GM10847 (cell line): ENCODE measurements around the gene PAPSS2.

Source experiments
- POLR2A ChIP-seq: IDR thresholded peaks from 2 replicates; pipeline ENCODE4 v1.6.1; 2011; ENCODE audit not compliant: insufficient read length; ENCODE audit errors: extremely low read depth

The PAPSS2 gene

DNA sequence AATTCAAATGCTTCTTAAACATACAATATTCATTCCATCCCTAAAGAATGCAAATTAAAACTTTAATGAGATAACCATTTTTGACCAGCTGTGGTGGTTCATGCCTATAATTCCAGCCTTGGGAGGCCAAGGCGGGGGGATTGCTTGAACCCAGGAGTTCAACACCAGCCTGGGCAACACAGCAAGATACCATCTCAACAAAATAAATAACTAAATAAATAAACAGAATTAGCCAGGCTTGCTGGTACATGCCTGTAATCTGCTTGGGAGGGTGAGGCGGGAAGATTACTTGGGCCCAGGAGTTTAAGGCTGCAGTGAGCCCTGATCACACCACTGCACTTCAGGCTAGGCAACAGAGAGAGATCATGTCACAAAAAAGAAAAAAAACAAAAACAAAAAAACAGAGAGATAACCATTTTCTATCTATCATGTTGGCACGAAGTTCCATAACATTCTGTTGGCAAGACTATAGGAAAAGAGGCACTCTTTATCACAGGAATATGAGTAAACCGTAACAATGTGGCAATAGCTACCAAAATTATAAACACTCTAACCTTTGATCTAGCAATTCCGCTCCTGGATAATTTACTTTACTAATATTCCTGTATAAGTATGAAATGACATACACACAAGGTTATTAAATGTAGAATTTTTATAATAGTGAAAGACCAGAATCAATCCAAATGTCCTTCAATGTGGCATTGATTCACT, 106.1 kb downstream of the PAPSS2 start:
- no peak for TF ChIP-seq POLR2A

GRCh38 chr10:87767253-87767652, 107.6 kb downstream of the PAPSS2 start:
- TF ChIP-seq POLR2A, result no peak

- no peak for TF ChIP-seq POLR2A
Measured at GRCh38 chr10:87771871-87772500, 112.3 kb downstream of the PAPSS2 start.

DNA sequence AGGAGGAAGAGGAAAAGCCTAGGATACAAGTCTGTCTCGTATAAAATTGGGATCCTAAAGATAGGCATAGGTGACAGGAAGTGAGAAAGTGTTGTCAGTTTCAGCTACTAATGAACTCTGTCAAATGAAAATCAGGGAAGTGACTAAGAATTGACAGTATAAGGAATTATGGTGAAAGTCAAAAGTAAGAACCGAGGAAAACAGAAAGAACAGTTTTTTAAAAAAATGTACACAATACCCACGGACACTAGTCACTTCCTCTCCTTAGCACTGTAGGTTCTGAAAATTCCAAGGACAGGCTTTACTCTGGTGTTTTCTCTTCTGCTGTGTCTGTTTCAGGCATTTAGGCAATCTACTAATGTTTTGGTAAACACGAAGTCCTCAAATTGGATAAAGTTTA, 116.1 kb downstream of the PAPSS2 start:
- no peak for TF ChIP-seq POLR2A

DNA sequence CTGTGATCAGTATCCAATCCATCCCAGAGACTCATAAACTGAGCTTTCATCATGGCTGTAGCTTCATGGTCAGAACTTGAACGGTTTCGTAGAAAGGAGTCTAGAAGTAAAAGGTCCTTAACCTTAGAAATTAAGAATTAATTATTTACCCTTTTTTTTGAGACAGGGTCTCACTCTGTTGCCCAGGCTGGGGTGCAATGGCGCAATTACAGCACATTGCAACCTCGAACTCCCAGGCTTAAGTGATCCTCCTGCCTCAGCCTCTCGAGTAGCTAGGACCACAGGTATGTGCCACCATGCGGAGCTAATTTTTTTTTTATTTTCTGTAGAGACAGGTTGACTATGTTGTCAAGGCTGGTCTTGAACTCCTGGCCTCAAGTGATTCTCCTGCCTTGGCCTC, 116.7 kb downstream of the PAPSS2 start:
- no peak for TF ChIP-seq POLR2A

- no peak for TF ChIP-seq POLR2A
Measured at GRCh38 chr10:87781545-87781944, 121.9 kb downstream of the PAPSS2 start.

DNA sequence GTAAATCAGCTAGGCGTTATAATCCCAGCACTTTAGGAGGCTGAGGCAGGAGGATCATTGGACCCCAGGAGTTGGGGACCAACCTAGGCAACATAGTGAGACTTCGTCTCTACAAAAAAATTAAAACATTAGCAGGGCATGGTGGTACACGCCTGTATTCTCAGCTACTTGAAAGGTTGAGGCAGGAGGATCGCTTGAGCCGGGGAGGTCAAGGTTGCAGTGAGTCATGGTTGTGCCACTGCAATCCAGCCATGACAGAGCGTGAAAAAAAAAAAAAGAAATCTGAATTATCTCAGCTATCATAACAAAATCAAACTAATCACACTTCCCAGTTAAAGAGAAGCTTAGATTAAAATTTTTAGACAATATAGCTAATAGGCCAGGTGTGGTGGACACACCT, 123.0 kb downstream of the PAPSS2 start:
- TF ChIP-seq POLR2A, result no peak

DNA sequence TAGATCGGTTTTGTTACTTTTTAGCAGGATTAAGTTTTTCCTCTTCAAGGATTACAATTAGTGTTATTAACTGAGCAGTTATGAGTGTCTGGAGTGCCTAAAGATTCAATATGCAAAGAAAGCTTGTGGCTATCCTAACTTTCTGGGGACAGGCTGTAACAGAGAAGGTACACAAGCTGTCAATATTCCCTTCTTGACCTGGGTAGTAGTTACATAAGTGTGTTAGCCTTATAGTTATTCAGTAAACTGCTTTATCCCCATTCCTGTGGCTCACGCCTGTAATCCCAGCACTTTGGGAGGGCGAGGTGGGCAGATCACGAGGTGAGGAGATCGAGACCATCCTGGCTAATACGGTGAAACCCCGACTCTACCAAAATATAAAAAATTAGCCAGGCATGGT, 126.7 kb downstream of the PAPSS2 start:
- no peak for TF ChIP-seq POLR2A

DNA sequence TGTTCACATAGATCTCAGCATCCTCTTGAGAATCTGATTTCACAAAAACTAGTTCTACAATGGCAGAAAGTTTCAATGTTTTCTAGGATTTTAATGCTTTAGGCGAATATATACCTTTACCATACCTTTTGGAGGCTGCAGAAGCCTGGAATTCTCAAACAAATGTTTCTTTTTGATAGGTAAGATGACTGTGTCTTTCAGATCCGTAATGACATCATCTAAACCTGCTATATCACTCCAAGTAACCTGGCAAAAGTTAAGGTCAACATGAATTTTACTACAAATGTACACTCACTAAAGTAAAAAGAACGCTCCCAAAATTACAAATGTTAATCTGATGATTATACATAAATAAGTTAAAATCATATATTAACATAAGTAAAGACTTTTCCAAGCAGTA, 130.5 kb downstream of the PAPSS2 start:
- no peak for TF ChIP-seq POLR2A

DNA sequence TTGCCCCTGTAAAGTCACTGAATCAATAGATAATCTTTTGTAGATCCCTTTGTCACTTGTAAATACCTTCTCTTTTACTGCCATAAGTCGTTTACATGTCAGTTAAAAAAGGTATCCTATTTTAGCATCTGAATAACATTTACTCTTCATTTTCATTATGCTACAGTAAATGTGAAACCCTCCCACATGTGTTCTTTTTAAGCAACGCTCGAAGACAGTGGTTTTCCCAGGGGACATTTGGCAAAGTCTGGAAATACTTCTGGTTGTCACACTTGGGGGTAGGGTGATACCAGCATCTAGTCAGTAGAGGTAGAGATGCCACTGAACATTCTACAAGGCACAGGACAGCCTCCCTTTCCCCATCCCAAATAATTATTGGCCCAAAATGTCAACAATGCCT, 134.6 kb downstream of the PAPSS2 start:
- no peak for TF ChIP-seq POLR2A
